ENCODE measurements around the gene LRRC27. TPM values are rescaled to one million over a fixed set of nuclear protein-coding genes. Genes with fewer than 3 reads are reported as not detected.

Gene LRRC27
- total RNA-seq, 1 donor from 2014 or later, result 15.5 TPM

GRCh38 chr10:132326344-132326889 lies 5.6 kb upstream of the LRRC27 start:
- intact Hi-C loops (cut with DNase I), result no loop called here
- ATAC-seq (no peak), DNase-seq (no peak)
- no peaks in the 10 kb centered on the region for H3K9me3 ChIP-seq
- peaks cover 29% of the 10 kb centered on the region for H3K4me1 ChIP-seq
- H3K27me3 ChIP-seq (ENCODE audit: low read depth), result no peaks in the 10 kb centered on the region
- H3K4me3 ChIP-seq, result no peak overlapping the region
- no peak overlapping the region for H3K27ac ChIP-seq
- H3K36me3 ChIP-seq, result no peaks in the 10 kb centered on the region
- TF ChIP-seq CTCF (IDR thresholded peaks at IDR 0.05), result no peak

GRCh38 chr10:132326925-132327324 lies 5.1 kb upstream of the LRRC27 start:
- H3K27me3 ChIP-seq (ENCODE audit: low read depth), result no peaks in the 10 kb centered on the region
- H3K36me3 ChIP-seq, result no peaks in the 10 kb centered on the region
- no peak overlapping the region for H3K27ac ChIP-seq
- DNase-seq (no peak), ATAC-seq (no peak)
- intact Hi-C loops (cut with DNase I), result no loop called here
- no peak for TF ChIP-seq CTCF (IDR thresholded peaks at IDR 0.05)
- H3K4me1 ChIP-seq, result peaks cover 29% of the 10 kb centered on the region
- H3K9me3 ChIP-seq, result no peaks in the 10 kb centered on the region
- no peak overlapping the region for H3K4me3 ChIP-seq

GRCh38 chr10:132328106-132328505 lies 3.9 kb upstream of the LRRC27 start:
- Histone ChIP-seq H3K4me3 (no peak overlapping the region), H3K4me1 (peaks cover 40% of the 10 kb centered on the region), H3K36me3 (no peaks in the 10 kb centered on the region), H3K27me3 (ENCODE audit: low read depth) (no peaks in the 10 kb centered on the region), H3K9me3 (no peaks in the 10 kb centered on the region), H3K27ac (no peak overlapping the region)
- TF ChIP-seq CTCF (IDR thresholded peaks at IDR 0.05), result no peak
- no peak for DNase-seq
- ATAC-seq, result no peak
- intact Hi-C loops (cut with DNase I), result no loop called here

DNA sequence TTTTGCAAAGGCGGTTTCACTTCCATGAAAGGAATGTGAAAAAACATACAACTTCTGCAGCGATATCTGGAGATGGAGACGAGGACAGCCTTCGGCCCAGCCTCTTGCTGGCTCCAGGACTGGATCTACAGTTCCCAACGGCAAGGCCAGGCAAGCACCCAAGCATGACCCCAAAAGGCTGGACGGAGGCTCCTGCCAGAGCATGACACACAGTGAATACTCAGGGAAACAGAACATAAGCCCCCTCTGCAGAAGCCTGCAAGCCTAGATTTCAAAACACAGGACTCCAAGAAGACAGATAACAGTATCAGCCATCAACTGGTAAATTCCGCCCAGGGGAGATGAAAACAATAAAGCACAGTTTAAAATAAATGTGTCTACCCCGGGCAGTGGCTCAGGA lies 3.3 kb upstream of the LRRC27 start:
- H3K36me3 ChIP-seq, result no peaks in the 10 kb centered on the region
- no peaks in the 10 kb centered on the region for H3K27me3 ChIP-seq (ENCODE audit: low read depth)
- DNase-seq, result no peak
- H3K4me1 ChIP-seq, result peaks cover 43% of the 10 kb centered on the region
- no peak overlapping the region for H3K27ac ChIP-seq
- TF ChIP-seq CTCF (IDR thresholded peaks at IDR 0.05), result no peak
- H3K4me3 ChIP-seq, result no peak overlapping the region
- no peak for ATAC-seq
- no peaks in the 10 kb centered on the region for H3K9me3 ChIP-seq
- intact Hi-C loops (cut with DNase I), result no loop called here

DNA sequence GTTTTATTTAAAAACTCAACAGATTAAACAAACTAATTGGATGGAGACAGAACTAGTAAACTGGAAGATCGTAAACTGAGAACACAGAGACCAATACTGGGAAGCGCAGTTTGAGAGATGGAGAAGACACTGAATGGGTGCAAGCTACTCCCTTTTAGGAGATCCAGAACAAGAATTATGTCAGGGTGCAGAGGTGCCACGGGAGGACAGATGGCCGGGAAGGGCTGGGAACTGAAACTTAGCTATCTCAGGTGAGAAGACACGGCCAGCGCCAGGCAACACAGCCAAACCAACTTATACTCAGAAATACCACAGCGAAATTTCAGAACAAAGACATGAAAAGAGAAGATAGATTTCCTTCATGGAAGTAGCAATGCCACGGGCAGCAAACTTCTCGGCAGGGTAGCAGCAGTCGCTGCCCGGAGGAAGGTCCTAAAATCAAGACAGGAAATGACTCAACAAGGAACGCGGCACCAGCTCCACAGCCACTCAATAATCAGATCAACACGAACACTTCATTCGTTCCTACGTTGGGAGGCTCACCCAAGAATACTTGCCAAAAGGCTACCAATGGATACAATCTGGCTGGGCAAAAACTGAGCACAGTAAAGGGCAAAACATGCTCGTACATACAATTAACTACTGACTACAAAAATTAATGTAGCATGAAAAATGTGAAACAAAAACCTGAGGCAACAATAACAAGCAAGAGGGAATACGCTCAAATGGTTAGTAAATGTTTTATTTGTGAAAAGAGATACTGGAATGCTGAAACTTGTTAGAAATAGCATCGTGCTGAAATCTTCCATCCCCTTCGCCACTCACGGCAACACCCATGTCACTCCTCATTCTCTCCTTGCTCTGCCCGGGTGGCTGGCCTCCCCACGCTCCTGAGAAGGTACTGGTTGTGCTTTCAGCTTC lies 2.2 kb upstream of the LRRC27 start:
- DNase-seq, result no peak
- intact Hi-C loops (cut with DNase I), result no loop called here
- Histone ChIP-seq H3K4me1 (peaks cover 43% of the 10 kb centered on the region), H3K27ac (peak overlapping the region; percentile 28), H3K9me3 (no peaks in the 10 kb centered on the region), H3K36me3 (no peaks in the 10 kb centered on the region), H3K4me3 (peak overlapping the region; percentile 91), H3K27me3 (ENCODE audit: low read depth) (no peaks in the 10 kb centered on the region)
- no peak for TF ChIP-seq CTCF (IDR thresholded peaks at IDR 0.05)
- ATAC-seq, result no peak
